ENCODE data around the gene SLAMF8.

DNA sequence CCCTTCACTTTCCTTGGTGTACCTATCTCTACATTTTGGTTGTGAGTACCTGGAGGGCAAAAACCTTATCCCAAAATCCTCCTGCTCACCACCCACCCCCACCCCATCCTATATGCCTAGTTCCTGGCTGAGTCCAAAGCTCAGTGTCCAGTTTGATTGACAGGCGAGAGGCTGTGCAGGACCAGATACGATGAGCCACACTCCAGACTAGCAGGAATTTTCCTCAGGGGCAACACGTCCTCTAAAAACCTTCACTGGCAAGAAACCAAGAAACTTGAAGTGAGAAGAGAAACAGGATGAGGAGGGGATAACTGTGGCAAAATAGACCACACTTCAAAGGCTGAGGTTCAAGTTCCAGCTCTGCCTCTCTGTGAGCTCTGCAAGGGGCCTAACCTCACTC, 1.1 kb upstream of the SLAMF8 start:
- TF ChIP-seq EZH2phosphoT487 (IDR thresholded peaks at IDR 0.05; ENCODE audit: low read depth): no peak
- TF ChIP-seq, protein P1, sequence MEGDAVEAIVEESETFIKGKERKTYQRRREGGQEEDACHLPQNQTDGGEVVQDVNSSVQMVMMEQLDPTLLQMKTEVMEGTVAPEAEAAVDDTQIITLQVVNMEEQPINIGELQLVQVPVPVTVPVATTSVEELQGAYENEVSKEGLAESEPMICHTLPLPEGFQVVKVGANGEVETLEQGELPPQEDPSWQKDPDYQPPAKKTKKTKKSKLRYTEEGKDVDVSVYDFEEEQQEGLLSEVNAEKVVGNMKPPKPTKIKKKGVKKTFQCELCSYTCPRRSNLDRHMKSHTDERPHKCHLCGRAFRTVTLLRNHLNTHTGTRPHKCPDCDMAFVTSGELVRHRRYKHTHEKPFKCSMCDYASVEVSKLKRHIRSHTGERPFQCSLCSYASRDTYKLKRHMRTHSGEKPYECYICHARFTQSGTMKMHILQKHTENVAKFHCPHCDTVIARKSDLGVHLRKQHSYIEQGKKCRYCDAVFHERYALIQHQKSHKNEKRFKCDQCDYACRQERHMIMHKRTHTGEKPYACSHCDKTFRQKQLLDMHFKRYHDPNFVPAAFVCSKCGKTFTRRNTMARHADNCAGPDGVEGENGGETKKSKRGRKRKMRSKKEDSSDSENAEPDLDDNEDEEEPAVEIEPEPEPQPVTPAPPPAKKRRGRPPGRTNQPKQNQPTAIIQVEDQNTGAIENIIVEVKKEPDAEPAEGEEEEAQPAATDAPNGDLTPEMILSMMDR (IDR thresholded peaks at IDR 0.05; ENCODE audit: low read depth, low read length): no peak

Measured in OCI-LY3 (cell line).